ENCODE data around the gene NPC2.

DNA sequence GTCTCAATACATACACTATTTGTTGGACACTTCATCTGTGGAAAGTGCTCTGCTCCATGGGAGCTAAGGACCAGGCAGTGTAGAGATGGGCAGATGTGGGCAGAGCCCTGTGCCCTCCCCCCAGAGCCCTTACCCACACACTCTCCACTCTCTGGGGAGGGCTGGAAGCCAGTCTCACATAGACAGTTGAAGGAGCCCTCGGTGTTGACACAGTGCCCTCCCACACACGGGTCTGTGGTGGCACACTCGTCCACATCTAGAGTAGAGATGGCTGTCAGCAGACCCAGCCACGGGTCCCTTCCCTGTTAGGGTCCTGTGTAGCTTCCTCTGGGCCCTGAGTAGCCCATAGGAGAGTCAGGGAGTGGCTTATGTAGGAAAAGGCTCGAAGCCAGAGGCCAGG is 14.7 kb upstream of the NPC2 start:
- TF ChIP-seq SMC3 (conservative IDR thresholded peaks at IDR 0.05; ENCODE audit: poor library complexity) (no peak), EP300 (conservative IDR thresholded peaks at IDR 0.05; ENCODE audit: poor library complexity, severe bottlenecking) (no peak), REST (IDR thresholded peaks at IDR 0.05; ENCODE audit: borderline replicate concordance) (no peak), RAD21 (conservative IDR thresholded peaks at IDR 0.05) (no peak), EZH2 (IDR thresholded peaks at IDR 0.05; ENCODE audit: borderline replicate concordance, insufficient read depth, low read length, poor library complexity, severe bottlenecking) (no peak)
- TF ChIP-seq, protein P1, sequence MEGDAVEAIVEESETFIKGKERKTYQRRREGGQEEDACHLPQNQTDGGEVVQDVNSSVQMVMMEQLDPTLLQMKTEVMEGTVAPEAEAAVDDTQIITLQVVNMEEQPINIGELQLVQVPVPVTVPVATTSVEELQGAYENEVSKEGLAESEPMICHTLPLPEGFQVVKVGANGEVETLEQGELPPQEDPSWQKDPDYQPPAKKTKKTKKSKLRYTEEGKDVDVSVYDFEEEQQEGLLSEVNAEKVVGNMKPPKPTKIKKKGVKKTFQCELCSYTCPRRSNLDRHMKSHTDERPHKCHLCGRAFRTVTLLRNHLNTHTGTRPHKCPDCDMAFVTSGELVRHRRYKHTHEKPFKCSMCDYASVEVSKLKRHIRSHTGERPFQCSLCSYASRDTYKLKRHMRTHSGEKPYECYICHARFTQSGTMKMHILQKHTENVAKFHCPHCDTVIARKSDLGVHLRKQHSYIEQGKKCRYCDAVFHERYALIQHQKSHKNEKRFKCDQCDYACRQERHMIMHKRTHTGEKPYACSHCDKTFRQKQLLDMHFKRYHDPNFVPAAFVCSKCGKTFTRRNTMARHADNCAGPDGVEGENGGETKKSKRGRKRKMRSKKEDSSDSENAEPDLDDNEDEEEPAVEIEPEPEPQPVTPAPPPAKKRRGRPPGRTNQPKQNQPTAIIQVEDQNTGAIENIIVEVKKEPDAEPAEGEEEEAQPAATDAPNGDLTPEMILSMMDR (IDR thresholded peaks at IDR 0.05; ENCODE audit: poor library complexity, severe bottlenecking), result no peak

Measured in neural cell (in vitro differentiated cells).